Prostate gland (tissue), 2 donors: Measurements from ENCODE around the gene SMAGP. TPM values are rescaled to one million over a fixed set of nuclear protein-coding genes. Genes with fewer than 3 reads are reported as not detected.

Experiments
- DNase-seq: peaks from one replicate; pipeline ENCODE4 v3.0.0-alpha.2; 2019; ENCODE audit warnings: low spot score
- H3K27ac ChIP-seq, 2 donors: fragments of 200-600 bp; sonication (generic); 2 replicates each; pipeline ENCODE4 v1.5.1; 2017 to 2019
- H3K27me3 ChIP-seq: fragments of 200-600 bp; sonication (generic); replicated peaks from 2 replicates; pipeline ENCODE4 v1.5.1; 2019; ENCODE audit not compliant: insufficient read depth
- H3K36me3 ChIP-seq, 2 donors: fragments of 200-600 bp; sonication (generic); 1 replicate in 1 of 2; 2 replicates in 1 of 2; pipeline versions ENCODE4 v1.5.1 to v1.8.1; 2017 to 2019
- H3K4me1 ChIP-seq: fragments of 200-600 bp; sonication (generic); replicated peaks from 2 replicates; pipeline ENCODE4 v1.5.1; 2019
- H3K4me3 ChIP-seq, 2 donors: fragments of 200-600 bp; sonication (generic); 2 replicates each; pipeline ENCODE4 v1.5.1; 2017 to 2019
- H3K9me3 ChIP-seq: fragments of 200-600 bp; sonication (generic); 2 replicates; pipeline ENCODE4 v1.5.1; 2017
- POLR2A ChIP-seq: fragments of 450-650 bp; IDR thresholded peaks from one replicate; pipeline ENCODE4 v1.6.1; 2016; ENCODE audit warnings: antibody characterized with exemption, mild to moderate bottlenecking
- POLR2AphosphoS5 ChIP-seq: sonication (generic); formaldehyde crosslinking; IDR thresholded peaks from one replicate; pipeline ENCODE4 v1.6.1; 2017; ENCODE audit warnings: antibody characterized with exemption
- WGBS: methylation state at CpG from one replicate; pipeline ENCODE4 v1.1.5; 2018; 5-methylcytosine and 5-hydroxymethylcytosine counted together
- intact Hi-C: fragments of 100-400 bp; cut with DNase I; formaldehyde crosslinking; loops from one replicate; pipeline ENCODE4 v1.14.2; 2022
- total RNA-seq, 2 donors: library from RNA; depleted of rRNA; stranded (reverse); fragments of >200 nt; gene quantifications; one replicate each; pipeline ENCODE4 v1.1.0, GENCODE V29; 2016
- TF ChIP-seq, protein P1 (sequence below), 4 experiments: fragments of 200-600 bp in 2 of 4; fragments of 450-650 bp in 2 of 4; sonication (generic) in 2 of 4; IDR thresholded peaks; 1 replicate in 3 of 4; 2 replicates in 1 of 4; pipeline ENCODE4 v1.5.1; 2016 to 2019; ENCODE audit warnings: antibody characterized with exemption in 4 of 4, mild to moderate bottlenecking in 2 of 4, moderate library complexity in 2 of 4

Gene SMAGP
- total RNA-seq, 2 donors from 2014 or later = 10.7 to 15.4 TPM

DNA sequence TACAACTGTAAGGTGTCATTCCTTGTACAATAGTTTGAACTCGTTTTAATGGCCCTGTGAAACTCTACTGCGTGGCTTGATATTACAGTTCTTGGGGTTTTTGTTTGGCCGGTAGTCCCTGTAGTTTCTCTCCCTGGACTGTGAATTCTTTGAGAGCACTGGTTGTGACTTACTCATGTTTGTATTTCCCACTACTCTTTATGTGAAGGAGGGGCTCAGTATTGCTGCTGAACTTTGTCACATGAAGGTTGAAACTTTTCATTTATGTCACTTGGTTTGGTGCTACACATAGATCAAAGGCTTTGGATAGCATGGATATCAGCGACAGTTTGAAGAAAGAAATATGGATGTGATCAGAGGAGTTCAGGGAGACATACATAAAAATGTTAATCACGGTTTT lies 50.9 kb downstream of the SMAGP start:
- peak overlapping the region; percentile 95 to 96 for H3K27ac ChIP-seq
- intact Hi-C loops = loop anchor here (2.0 to 10.0 kb wide), 4 partner anchors 19 to 175 kb away; partner anchors contain the start of genes CSRNP2, DAZAP2, LETMD1 and TFCP2
- DNase-seq = no peak
- no peaks in the 10 kb centered on the region for H3K9me3 ChIP-seq
- TF ChIP-seq POLR2A = no peak
- TF ChIP-seq, protein P1, sequence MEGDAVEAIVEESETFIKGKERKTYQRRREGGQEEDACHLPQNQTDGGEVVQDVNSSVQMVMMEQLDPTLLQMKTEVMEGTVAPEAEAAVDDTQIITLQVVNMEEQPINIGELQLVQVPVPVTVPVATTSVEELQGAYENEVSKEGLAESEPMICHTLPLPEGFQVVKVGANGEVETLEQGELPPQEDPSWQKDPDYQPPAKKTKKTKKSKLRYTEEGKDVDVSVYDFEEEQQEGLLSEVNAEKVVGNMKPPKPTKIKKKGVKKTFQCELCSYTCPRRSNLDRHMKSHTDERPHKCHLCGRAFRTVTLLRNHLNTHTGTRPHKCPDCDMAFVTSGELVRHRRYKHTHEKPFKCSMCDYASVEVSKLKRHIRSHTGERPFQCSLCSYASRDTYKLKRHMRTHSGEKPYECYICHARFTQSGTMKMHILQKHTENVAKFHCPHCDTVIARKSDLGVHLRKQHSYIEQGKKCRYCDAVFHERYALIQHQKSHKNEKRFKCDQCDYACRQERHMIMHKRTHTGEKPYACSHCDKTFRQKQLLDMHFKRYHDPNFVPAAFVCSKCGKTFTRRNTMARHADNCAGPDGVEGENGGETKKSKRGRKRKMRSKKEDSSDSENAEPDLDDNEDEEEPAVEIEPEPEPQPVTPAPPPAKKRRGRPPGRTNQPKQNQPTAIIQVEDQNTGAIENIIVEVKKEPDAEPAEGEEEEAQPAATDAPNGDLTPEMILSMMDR (IDR thresholded peaks at IDR 0.05) = no peak
- no peak for TF ChIP-seq POLR2AphosphoS5
- H3K27me3 ChIP-seq = no peaks in the 10 kb centered on the region
- H3K4me1 ChIP-seq = peaks cover 5% of the 10 kb centered on the region
- no peak overlapping the region for H3K4me3 ChIP-seq
- no peaks in the 10 kb centered on the region for H3K36me3 ChIP-seq
- WGBS = 49% methylated on average over 5 of the region's 5 CpGs

GRCh38 chr12:51218607-51219161 lies 51.5 kb downstream of the SMAGP start:
- intact Hi-C loops = loop anchor here (2.0 to 10.0 kb wide), 4 partner anchors 20 to 174 kb away; partner anchors contain the start of genes CSRNP2, DAZAP2, LETMD1 and TFCP2
- Histone ChIP-seq H3K4me3 (peak overlapping the region; percentile 91 to 92), H3K27ac (peak overlapping the region; percentile 95 to 96), H3K4me1 (peaks cover 5% of the 10 kb centered on the region), H3K27me3 (no peaks in the 10 kb centered on the region), H3K36me3 (no peaks in the 10 kb centered on the region), H3K9me3 (no peaks in the 10 kb centered on the region)
- TF ChIP-seq, protein P1 (IDR thresholded peaks at IDR 0.05) = no peak
- TF ChIP-seq POLR2A = no peak
- no peak for TF ChIP-seq POLR2AphosphoS5
- WGBS = 56% methylated on average over 10 of the region's 10 CpGs
- DNase-seq = peak; percentile 12

DNA sequence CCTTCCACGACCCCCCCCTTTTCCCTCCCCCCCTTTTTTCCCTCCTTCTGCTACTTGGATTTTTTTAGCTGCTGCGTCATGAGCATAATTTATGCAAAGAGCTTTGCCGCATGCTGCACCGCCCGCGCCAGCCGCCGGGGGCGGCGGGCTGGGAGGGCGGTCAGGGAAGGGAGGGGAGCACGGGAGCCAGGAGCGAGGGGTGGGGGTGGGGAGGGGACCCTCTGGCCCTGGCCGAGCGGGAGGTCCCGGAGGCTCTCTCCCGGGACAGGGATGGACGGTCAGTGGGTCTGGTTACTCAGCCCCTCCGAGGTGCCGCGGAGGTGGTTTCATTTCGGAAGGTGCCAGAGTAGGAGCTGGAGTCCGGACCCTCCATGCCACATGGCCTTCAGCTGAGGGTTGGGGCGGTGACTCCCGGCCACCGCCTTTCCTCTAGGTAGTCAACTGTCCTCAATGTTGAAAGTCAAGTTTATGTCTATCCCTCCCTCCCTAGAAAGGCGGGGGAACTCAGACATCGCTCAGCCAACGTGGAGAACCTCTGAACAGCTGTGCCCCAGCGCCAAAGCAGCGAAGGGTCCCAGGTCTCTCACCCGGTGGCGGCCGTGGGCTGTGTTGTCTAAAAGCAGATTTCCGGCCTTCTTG lies 52.1 kb downstream of the SMAGP start, which contains the start of gene POU6F1:
TSS of gene POU6F1 (minus strand) at position 95 of the 639 bp plus-strand sequence. CDS start 11,226 bp downstream, outside the sequence.
- H3K27ac ChIP-seq = peak within 1 kb of the TSS; percentile 95 to 96
- H3K27me3 ChIP-seq = no peaks in the 10 kb centered on the region
- no peaks in the 10 kb centered on the region for H3K36me3 ChIP-seq
- WGBS = 0% methylated on average over 32 of the region's 35 CpGs
- H3K9me3 ChIP-seq = no peaks in the 10 kb centered on the region
- H3K4me3 ChIP-seq = peak within 1 kb of the TSS; percentile 91 to 92
- H3K4me1 ChIP-seq = peaks cover 5% of the 10 kb centered on the region
- TF ChIP-seq POLR2AphosphoS5 (peak; percentile 59), POLR2A (peak; percentile 23)
- TF ChIP-seq, protein P1 (IDR thresholded peaks at IDR 0.05) = peak in 3 of 4 experiments; percentile 45 to 65 (median 57)
- intact Hi-C loops = loop anchor here (2.0 to 10.0 kb wide), 4 partner anchors 21 to 173 kb away; partner anchors contain the start of genes CSRNP2, DAZAP2, LETMD1 and TFCP2
- peak; percentile 55 for DNase-seq

GRCh38 chr12:51217133-51217967 lies 52.9 kb downstream of the SMAGP start:
- H3K36me3 ChIP-seq = no peaks in the 10 kb centered on the region
- H3K27ac ChIP-seq = peak overlapping the region; percentile 95 to 96
- intact Hi-C loops = loop anchor here (5.0 to 10.0 kb wide), 2 partner anchors 135 to 173 kb away; partner anchors contain the start of genes CSRNP2 and LETMD1
- peak overlapping the region; percentile 91 to 92 for H3K4me3 ChIP-seq
- WGBS = under 1% methylated on average over 59 of the region's 81 CpGs
- TF ChIP-seq POLR2AphosphoS5 (no peak), POLR2A (no peak)
- TF ChIP-seq, protein P1 (IDR thresholded peaks at IDR 0.05) = peak in 2 of 4 experiments; percentile 32 to 36
- DNase-seq = peak; percentile 48
- peaks cover 5% of the 10 kb centered on the region for H3K4me1 ChIP-seq
- no peaks in the 10 kb centered on the region for H3K9me3 ChIP-seq
- H3K27me3 ChIP-seq = no peaks in the 10 kb centered on the region
